NCI-H2029 (cell line): ENCODE measurements around the gene TNRC18.

ENCODE experiments used
- DNase-seq: peaks from one replicate; lab custom pipeline; 2025; lab: John Stamatoyannopoulos, UW

The TNRC18 gene

GRCh38 chr7:5403442-5403841 lies 20.2 kb downstream of the TNRC18 start:
- no peak for DNase-seq

GRCh38 chr7:5397736-5398135 lies 25.9 kb downstream of the TNRC18 start:
- no peak for DNase-seq

- DNase-seq, result peak; percentile 78
Measured at GRCh38 chr7:5396999-5397663, 26.5 kb downstream of the TNRC18 start.

- DNase-seq, result no peak
Measured at GRCh38 chr7:5396542-5396941, 27.1 kb downstream of the TNRC18 start.

GRCh38 chr7:5395246-5395645 lies 28.4 kb downstream of the TNRC18 start:
- no peak for DNase-seq

DNA sequence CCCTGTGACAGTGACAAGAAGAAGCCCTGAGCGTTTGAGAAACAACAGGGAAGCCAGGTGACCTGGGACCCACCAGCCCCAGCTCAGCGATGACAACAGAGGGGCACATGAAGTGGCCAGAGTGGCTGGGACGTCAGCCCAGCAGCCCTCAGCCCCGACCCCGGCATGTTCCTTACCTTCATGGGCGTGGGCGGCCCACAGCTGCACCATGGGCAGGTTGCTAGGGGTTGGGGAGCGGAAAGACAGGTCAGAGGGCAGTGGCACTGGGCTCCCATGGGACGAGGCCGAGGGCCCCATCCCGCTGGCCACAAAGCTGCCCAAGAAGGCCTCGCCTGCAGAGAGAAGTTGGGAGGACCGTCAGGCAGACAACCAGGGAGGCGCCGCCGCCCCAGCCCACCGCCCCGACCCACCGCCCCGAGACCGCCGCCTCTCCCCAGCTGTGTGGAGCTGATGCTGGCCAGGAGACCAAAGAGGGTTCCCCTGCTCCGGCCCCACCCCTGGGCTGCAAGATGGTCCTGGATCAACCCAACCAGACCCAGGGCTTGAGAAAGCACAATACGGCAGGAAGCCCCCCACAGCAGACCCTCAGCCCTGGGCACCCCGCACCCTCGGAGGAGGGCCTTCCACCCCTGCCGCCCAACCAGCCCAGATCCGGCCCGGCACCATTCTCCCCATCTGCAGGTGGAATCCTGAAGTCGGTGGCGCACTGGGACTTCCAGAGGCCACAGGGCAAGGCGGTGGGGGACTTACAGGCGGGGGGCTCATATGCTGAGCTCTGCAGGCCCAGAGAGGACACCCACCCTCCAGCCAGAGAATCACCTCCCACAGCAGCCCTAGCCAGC lies 29.1 kb downstream of the TNRC18 start:
- no peak for DNase-seq

- DNase-seq, result no peak
Measured at GRCh38 chr7:5393748-5394147, 29.9 kb downstream of the TNRC18 start.

DNA sequence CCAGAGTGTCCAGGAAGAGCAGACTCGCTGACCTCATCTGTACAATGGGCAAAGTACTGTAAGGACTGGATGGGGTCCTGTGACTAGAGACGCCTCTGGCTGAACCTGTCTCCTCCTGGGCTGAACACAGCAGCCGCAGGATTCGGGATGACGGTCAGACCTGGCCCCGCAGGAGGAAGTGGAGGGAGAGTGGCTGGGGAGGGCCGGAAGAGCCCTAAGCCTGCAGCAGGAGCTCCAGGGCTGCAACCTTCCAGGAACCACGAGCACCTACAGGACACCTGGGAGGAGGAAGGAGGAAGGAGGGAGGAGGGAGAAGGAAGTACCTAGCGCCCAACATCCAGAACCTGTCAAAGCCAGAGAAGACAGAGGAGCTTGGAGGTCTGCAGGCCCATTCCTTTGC lies 30.3 kb downstream of the TNRC18 start:
- DNase-seq, result no peak

DNA sequence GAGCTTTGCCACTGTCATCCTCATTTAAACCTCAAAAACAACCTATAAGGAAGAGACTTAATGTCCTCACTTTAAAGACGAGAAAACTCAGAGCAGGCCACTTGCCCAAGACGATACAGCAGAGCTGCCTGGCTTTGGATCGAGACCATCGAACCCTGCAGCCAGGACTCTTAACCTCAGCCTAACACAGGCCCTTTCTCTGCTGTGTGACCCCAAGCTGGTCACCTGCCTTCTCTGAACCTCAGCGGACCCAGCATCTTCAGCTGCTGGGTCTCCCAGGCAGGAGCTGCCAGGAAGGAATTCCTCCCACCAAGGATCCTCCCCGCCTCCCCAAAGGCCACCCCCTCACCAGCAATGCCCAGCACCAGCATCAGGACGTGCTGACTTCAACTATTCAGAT lies 32.7 kb downstream of the TNRC18 start:
- DNase-seq, result no peak

DNA sequence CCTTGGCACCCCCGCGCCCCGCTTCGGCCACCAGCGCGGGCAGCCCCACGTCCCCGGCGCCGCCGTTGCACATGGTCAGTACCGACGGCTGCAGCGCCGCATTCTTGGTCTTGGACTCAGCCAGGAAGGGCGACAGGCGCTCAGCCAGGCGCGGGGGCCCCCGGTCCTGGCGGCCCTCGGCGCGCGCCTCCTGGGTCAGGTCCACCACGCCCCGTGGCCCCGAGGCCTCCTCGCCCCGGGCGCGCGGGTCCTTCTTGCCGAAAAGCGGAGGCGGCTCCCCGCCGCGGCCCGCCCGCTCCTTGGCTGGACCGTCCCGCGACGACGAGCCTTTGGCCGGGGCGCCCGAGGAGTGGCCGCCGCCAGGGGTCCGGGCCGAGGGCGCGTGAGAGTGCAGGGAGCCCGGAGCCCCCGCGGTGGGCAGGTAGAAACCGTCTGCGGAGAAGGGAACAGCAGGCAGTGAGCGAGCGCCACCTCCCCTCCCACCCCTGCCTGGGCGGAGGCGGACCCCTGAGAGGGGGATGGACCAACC lies 34.7 kb downstream of the TNRC18 start:
- no peak for DNase-seq

- DNase-seq, result no peak
Measured at GRCh38 chr7:5388273-5388901, 35.2 kb downstream of the TNRC18 start.

DNA sequence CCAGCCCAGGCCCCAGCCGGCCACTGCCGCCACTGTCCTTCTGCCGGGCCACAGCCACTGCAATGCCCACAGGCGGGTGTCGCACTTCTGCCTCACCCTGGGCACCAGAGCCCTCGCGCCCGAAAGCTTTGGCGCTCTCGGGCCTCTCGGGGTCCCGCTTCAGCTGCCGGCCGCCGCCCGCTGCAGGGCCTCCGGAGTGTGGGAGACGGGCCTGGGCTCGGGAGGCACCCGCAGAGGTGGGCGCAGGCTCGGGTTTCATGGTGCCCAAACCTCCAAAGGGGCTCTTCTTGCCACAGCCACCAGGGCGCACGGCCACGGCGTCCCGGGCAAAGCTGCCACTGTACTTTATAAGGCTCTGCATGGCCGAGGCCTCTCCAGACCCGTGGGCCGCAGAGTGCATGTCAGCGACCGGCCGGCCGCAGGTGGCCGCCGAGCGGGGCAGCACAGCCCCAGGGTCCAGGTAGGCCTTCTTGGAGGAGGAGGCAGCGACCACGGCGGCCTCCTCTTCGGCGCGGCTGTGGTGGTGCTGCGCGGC lies 35.9 kb downstream of the TNRC18 start:
- no peak for DNase-seq

DNA sequence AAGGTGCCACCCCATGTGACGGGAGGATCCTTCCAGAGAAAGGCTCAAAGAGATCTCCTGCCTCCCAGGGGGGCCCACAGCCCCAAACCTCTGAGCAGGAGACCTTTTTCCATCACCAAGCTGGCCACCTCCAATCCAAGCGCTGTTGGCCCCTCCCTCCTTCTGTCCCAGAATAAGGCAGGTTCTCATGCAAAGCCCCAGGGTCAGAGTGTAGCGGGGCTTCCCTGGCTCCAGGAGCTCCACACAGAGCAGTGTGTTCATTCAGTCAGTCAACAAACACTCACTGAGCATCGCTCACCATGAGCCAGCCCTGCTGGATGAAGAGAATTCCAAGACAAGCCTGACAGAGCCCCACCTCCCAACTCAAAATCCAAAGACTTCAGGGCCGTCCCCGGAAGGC lies 39.0 kb downstream of the TNRC18 start:
- no peak for DNase-seq

DNA sequence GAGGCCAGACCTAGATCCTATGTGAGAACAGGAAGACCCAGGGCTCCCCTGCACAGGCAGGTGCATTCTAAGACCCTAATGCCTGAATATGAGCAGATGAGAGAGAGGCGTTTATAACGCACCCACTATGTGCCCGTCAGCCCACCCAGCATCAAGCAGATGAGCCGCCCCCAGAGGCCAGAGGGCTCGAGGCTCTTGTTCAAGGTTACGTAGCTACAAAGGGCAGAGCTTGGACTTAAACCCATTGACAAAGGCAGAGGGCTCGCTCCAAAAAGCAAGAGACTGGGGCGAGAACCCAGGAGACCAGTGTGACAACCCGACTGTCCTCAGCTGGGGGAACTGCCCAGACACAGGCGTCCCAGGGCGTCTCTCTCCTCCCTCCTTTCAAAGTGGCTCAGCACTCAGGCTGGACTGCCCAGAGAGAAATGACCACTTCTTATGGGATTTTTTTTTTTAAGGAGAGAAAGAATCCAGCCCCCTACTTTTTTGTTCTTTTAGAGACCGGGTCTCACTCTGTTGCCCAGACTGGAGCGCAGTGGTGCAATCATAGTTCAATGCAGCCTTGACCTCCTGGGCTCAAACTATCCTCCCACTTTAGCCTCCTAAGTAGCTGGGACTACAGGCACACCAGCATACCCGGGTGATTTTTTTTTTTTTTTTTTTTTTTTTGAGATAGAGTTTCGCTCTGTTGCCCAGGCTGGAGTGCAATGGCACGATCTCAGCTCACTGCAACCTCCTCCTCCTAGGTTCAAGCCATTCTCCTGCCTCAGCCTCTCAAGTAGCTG lies 40.1 kb downstream of the TNRC18 start:
- DNase-seq, result no peak

- no peak for DNase-seq
Measured at GRCh38 chr7:5382281-5382892, 41.2 kb downstream of the TNRC18 start.

DNA sequence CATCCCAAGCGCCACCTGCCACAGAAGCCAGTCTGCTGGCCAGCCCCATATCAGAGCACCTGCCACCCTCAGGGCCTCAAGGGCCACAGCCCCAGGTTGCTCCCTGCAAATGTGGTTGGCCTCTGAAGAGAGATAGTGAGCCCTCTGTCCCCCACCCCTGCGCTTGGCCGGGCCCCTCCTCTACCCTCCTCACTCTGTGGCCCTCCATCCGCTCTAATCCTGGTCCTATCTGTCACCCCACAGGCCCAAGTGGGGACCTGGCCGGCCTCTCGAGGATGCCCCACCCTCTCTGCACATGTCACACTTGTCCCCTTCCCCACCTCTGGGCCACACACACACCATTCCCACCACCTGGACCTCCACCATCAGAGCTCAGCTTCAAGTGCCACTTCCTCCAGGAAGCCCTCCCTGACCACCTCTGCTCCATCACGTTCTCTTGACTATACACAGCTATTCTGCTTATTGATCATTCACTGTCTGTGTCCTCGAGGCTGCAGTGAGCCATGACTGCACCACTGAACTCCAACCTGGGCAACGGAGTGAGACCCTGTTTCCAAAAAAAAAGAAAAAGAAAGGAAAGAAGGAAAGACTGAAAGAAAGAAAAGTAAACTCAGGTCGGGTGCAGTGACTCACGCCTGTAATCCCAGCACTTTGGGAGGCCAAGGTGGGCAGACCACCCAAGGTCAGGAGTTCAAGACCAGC lies 42.4 kb downstream of the TNRC18 start:
- DNase-seq, result no peak

DNA sequence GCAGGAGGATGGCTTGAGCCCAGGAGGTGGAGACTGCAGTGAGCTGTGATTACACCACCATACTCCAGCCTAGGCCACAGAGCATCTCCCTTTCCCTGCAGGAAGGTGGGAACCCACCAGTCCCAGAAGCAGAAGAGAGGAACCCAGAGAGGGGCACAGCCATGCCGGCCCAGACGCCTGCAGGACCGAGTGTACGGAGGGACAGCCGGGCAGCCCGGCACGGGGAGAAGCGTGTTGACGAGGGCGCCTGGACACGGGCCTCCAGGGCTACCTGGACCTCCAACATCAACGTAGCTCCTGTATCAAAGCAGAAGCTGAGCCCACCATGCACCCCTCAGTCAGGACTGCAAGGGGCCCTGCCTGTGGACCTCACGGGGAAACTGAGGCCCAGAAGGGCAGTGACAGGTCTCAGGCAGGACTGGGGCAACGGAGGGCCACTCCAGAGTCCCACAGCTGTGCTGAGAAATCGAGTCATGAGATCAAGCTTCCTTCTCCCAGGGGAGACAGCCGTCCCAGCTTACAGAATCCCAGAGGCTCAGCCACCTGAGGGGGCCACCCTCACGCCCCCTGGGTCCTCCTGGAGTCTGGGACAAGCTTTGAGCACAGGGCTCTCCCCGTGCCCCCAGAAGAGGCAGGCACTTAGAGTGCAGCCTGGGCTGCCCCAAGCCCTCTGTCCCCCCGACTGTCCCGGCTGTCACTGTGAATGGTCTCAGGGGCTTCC lies 43.1 kb downstream of the TNRC18 start:
- no peak for DNase-seq

DNA sequence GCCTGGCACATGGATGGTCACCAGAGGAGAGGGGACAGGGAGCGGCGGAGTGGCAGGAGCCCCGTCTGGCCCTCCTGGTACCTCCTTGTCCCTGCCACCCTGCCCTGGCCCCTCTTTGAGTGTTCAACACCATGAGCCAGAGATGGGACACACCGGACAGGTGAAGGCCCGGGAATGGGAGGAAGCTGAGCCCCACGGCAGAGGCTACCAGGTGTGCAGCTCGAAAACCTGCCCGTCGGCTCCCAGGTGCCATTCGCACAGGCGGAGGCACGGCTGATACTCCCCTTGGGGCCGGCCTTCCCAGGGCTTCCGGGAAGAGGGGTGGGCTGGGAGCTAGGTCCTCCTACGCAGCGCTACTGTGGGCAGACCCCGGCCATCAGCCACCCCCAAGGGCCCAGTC lies 44.1 kb downstream of the TNRC18 start:
- no peak for DNase-seq

DNA sequence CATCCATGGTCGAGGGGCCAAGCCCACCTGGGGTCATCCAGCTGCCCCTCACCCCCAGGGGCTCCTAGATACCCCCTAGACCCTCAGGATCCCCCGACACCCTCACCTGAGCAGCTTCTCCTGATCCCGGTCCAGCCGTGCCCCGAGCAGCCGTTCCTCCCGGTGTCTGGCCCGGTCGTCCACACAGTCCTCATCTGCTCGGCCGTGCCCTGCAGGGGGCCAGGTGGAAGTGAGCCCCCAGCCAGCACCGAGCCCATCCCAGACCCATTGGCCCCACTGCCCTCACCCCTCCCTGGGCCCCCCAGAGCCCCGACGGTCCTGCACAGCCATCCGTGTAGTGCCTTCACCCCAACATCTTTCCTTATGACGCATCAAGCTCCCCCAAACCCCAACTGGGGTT lies 45.8 kb downstream of the TNRC18 start:
- no peak for DNase-seq

DNA sequence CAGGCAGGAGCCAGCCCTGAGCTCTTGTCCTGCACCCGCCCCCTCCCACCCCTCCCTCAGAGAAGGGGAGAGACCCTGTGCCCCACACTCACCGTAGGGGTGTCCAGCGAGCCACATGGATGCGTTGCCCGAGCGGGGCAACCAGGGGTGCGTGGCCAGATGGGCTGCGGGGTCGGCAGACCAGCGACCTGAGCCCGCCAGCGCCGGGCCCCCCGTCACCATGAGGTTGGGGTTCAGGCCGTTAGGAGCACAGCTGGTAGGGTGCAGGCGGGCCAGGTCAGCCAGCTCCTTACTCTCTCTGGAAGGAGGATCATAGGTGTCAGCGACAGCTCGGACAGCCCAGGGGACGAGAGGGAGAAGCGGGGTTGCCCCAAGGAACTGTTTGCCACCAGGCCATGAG lies 46.4 kb downstream of the TNRC18 start:
- DNase-seq, result no peak
